Left lobe of liver (tissue), 2 donors: ENCODE results near the gene UPB1. TPM values are rescaled to one million over a fixed set of nuclear protein-coding genes. Genes with fewer than 3 reads are reported as not detected.

Experiments used
- ATAC-seq: fragments of 200-7000 bp; cut with Tn5 transposase; one replicate; pipeline ENCODE4 v1.9.1; 2020; ENCODE audit warnings: mild to moderate bottlenecking, moderate library complexity
- DNase-seq: peaks from one replicate; pipeline ENCODE4 v3.0.0-alpha.2; 2020; ENCODE audit warnings: low spot score
- total RNA-seq: library from RNA; stranded (reverse); gene quantifications from one replicate; pipeline ENCODE4 v1.2.1, GENCODE V29; 2021
- donor health status: DM: no; HTN: no; CAD: no; lungs with moderate emphysema.
- donor health status: DM: no; HTN: yes; CAD: no.

The UPB1 gene
- total RNA-seq, 1 donor from 2014 or later = 184 TPM

DNA sequence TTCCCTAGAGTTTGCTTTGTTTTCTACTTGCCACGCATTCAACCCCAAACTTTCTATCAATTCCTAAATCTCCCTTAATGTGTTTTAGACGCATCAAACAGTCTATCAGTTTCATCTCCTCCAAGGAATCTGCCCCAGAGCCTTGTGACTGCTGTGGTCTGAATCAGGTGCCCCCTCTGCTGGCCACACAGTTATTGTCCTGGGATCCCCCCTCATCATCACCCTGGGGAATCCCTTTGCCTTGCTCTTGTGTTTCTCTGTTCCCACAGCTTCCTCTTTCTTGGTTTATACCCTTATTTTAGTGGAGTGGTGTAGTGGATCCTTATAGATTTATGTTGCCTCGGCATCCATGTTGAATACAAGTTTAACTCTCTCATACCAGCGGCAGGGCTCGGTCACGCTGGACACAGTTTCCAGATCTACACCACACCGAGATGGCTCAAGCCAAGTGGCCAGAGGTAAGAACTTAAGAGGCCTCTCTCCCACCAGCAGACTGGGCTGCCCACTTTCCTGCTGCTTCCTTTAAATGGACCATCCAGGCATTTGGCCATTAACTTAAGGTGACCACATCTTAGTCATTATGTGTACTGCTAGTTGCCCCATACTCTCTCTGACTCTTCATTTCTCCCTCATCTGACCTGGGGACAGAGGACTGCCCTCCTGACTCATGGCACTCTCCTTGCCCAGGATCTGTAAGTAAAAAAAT, 8.2 kb downstream of the UPB1 start:
- DNase-seq (no peak), ATAC-seq (no peak)

- DNase-seq = no peak
- no peak for ATAC-seq
These were observed 8.8 kb downstream of the UPB1 start for GRCh38 chr22:24503843-24504338.

- no peak for ATAC-seq
- no peak for DNase-seq
These were observed 9.4 kb downstream of the UPB1 start for GRCh38 chr22:24504540-24504939.

DNA sequence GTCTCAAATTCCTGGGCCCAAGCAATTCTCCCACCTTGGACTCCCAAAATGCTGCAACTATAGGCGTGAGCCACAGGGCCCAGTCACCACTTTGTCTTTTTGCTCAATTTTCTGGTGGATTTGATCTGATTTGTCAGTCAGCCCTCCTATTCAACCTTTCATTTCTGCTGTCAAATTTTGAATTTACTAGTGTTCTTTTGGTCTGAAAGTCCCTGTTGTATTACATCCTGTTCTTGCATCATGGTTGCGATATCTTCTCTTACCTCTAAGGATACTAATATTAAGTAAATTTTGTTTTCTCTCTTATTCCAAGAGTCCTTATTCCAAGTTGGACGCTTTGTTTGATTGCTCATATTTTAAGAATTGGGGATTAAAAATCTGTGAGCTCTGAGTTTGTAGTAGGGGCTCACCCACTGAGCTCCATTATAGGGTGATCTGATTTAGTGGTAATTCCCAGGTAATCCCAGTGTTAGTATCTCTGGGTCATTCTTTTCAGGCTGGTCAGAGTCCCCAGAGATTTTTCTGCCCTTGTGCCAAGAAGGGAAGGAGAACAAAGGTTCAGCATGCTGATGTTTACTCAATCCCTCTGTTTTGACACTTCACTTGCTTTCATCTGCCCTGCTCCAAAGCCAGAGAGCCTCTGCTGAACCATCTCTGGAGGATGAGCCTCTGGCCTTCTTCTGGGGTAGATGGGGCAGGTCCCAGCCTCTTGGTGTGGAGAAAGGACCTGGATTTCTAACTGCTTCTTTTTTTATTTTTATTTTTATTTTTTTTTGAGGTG, 10.0 kb downstream of the UPB1 start:
- ATAC-seq = peak; percentile 51
- peak; percentile 71 for DNase-seq

DNA sequence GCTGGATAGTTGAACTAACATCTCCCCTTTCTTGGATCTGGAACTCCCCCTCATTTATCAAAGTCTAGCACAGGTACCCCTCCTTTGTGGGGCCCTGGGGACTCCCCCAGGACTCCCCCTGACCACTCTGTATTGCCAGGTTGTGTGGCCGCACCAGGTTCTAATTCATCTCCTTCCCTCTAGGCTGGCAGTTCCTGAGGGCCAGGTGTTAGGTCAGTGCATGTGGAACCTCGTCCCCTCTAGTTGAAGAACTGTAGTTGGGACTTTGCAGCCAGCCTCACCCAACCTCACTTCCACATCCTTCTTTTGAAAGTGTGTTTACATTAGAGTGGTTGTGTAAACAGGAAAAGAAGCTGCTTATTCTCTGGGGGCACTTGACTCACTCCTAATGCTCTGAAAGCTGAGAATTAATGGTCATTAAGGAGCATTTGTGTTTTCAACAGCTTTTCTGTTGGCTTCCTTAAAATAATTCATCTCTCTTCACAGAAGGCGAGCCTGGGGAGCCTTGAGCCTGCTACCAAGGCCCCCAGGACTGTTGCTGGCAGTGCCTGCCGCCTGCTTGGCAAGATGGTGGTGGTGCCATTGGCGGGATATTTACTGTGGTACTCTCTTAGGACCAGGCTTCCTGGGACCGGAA, 11.8 kb downstream of the UPB1 start:
- peak; percentile 1 for ATAC-seq

GRCh38 chr22:24507716-24508115, 12.6 kb downstream of the UPB1 start:
- DNase-seq = no peak
- no peak for ATAC-seq

More for the DNA sequence above, 11.8 kb downstream of the UPB1 start:
- no peak for DNase-seq

GRCh38 chr22:24510637-24511625, 15.8 kb downstream of the UPB1 start:
- ATAC-seq (peak; percentile 46), DNase-seq (peak; percentile 88)

DNA sequence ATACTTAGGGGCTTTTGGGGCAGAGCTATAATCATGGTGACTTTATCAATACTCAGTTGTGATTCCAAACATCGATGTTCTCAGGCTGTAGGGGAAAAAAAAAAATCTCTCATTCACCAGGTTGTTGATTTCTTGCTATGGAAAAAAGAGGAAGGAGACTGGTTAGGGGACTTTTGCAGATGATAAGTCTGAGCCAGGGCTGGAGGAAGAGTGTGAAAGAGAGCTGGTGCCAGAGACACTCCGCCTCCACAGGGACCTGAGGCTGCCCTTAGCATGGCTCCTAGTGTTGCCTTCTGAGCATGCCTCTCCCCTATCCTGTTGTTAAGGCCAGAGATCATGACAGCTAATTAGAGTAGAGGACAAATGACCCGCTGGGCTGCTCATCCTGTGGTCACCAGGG, 16.9 kb downstream of the UPB1 start:
- DNase-seq = no peak
- ATAC-seq = no peak

DNA sequence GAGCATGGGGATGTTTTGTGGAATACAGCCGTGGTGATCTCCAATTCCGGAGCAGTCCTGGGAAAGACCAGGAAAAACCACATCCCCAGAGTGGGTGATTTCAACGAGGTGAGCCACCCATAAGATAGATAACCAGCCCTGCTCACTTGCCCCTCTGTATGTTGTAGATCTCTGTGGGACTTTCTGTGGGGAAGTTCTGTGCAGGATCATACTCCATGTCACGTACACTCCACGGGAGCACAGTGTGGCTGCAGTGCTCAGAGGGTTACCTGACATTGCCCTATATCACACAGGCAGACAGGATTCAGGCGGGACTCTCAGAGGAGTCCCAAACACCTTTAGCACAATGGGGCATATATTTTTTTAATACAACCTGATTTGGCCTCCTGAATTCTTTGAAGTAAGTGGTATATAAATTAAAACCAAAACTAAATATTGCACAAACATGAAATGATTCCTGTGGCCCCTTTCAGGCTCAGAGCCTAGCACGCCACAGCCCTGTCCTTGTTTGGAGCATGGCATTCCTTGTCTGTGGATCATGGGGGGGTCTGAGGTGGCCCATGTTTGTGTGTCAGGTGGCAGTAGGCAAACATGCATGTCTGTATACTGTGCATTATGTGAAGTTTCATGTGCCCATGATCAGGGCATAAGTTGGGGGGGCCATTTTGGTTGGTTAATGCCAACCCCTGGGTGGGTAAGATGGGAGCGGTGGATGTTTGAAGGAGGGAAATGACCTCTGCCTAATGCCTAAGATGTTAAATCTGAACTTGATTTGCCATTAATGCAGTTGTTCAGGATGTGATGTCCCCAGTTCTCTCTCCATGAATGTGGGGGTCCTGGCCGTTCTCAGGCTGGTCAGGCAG, 18.5 kb downstream of the UPB1 start:
- ATAC-seq (peak; percentile 4), DNase-seq (no peak)

- ATAC-seq (peak; percentile 70), DNase-seq (peak; percentile 95)
These were observed 19.3 kb downstream of the UPB1 start for GRCh38 chr22:24514241-24515026.

DNA sequence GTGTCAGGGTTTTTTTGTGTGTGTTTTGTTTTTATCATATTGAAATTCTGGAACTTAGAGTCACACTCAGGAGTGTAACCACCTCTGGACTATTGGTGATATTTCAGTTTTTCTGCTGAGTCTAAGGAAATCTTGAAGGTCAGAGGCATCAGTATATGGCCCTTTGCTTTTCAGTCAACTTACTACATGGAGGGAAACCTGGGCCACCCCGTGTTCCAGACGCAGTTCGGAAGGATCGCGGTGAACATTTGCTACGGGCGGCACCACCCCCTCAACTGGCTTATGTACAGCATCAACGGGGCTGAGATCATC, 19.9 kb downstream of the UPB1 start:
- ATAC-seq = no peak
- no peak for DNase-seq

DNA sequence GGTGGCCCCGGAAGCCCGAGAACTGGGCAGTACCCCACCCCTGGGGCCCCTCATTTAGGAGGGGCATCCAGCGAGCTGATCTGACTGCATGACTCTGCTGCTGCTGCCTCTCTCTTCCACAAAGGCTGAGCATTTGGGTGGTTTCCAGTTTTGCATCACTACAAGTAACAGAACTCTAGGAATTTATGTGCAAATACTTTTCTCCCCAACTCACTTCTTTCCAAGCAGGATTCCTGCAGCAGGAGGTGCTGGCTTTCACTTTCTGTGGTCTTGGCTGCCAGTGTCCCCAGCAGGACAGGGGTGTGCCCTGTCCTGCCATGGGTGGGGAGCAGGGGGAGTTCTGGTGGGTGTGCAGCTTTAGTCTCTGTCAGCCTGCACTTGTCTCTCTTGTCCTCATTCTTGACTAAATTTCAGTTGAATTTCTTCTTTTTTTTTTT, 21.2 kb downstream of the UPB1 start:
- no peak for ATAC-seq
- no peak for DNase-seq

- DNase-seq = no peak
These were observed 22.3 kb downstream of the UPB1 start for GRCh38 chr22:24517446-24517845.

GRCh38 chr22:24518228-24518627, 23.1 kb downstream of the UPB1 start:
- ATAC-seq (no peak), DNase-seq (no peak)

More at GRCh38 chr22:24517446-24517845, 22.3 kb downstream of the UPB1 start:
- ATAC-seq = no peak

- no peak for DNase-seq
- ATAC-seq = no peak
These were observed 23.8 kb downstream of the UPB1 start for GRCh38 chr22:24518771-24519485.

DNA sequence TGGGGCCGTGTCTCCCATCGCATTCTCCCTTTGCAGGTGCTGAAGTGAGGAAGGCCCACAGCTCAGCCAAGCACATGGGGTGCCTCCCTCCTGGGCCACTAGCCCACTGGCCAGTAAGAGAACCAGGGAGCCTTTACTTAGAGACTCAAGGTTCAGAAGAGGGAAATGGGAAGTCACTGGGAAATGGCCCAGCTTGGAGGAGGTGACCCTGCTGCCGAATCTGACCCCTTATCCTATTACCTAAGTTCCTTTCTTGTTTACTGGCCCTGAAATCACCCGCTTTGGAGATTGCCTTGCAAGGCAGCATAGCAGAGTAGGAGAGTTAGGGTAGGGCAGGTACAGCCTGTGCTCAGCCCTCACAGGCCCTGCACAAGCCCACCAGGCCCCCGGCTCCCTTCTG, 24.4 kb downstream of the UPB1 start:
- no peak for DNase-seq
- peak; percentile 46 for ATAC-seq

GRCh38 chr22:24521791-24522245, 26.7 kb downstream of the UPB1 start:
- DNase-seq (no peak), ATAC-seq (peak; percentile 41)

DNA sequence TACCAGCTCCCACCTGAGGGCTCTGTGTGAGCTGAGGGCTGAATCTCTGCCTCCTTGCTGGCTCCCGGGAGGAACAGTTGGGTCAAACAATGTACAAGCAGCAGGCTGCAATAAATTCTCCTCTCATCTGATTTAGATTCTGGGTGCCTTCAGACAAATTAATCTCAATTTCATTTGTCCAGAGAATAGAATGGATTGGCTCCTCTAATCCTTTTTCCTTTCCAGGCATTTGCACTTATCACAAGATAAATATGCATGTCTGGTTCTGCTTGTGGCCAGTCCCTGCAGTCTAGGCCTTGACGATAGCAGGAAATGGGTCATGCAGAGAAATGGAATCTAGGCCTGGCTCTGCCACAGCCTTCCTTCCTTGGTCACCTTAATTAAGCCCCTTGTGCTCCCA, 28.7 kb downstream of the UPB1 start:
- no peak for DNase-seq
- no peak for ATAC-seq
